Measurements from ENCODE around the gene PTX4. TPM values are rescaled to one million over a fixed set of nuclear protein-coding genes. Genes with fewer than 3 reads are reported as not detected.

The PTX4 gene
- polyA plus RNA-seq, 1 of the 3 experiments (the other 2 are of a cell fraction): not detected

GRCh38 chr16:1499756-1500464, 11.2 kb upstream of the PTX4 start:
- Histone ChIP-seq H3K9me3 (no peaks in the 10 kb centered on the region), H2AFZ (ENCODE audit: low read depth) (no peak overlapping the region), H3K4me3 (ENCODE audit: low read depth in 2 of 2, low read length in 1 of 2) (no peak overlapping the region), H3K36me3 (replicated peaks in 1 of 2; ENCODE audit: control insufficient read depth in 1 of 2, insufficient read depth in 2 of 2, low read length in 1 of 2) (peaks cover 0 to 63% of the 10 kb centered on the region in 2 experiments), H3K27me3 (ENCODE audit: insufficient read depth) (no peaks in the 10 kb centered on the region), H4K20me1 (ENCODE audit: insufficient read depth) (no peaks in the 10 kb centered on the region), H3K9ac (no peak overlapping the region), H3K79me2 (ENCODE audit: insufficient read depth) (peaks cover under 1% of the 10 kb centered on the region; the same call in 1 of the 2 replicates), H3K4me1 (ENCODE audit: control insufficient read depth in 1 of 2, insufficient read depth in 2 of 2, low read depth in 1 of 2, low read length in 1 of 2) (no peaks in the 10 kb centered on the region; a peak in 1 of 4 replicates), H3K27ac (ENCODE audit: low read depth in 2 of 2, low read length in 1 of 2) (no peak overlapping the region), H3K9me2 (no peaks in the 10 kb centered on the region), H3K4me2 (no peak overlapping the region), H3F3A (replicated peaks; ENCODE audit: insufficient read depth) (no peaks in the 10 kb centered on the region)
- ChIA-PET CTCF (no interaction called here), POLR2A (no interaction called here)
- no peak for DNase-seq
- TF ChIP-seq NFIC (IDR thresholded peaks at IDR 0.05; ENCODE audit: borderline replicate concordance): no peak
- no peak for TF ChIP-seq MEF2A (IDR thresholded peaks at IDR 0.05; ENCODE audit: borderline replicate concordance, low read depth)
- no peak for TF ChIP-seq GATA2 (CRISPR knock-in tag; IDR thresholded peaks at IDR 0.05)
- TF ChIP-seq ZBTB33 (IDR thresholded peaks at IDR 0.05; ENCODE audit: borderline replicate concordance, low read depth): no peak
- TF ChIP-seq TEAD4 (IDR thresholded peaks at IDR 0.05; ENCODE audit: borderline replicate concordance, insufficient read depth): no peak
- TF ChIP-seq FOSL2 (IDR thresholded peaks at IDR 0.05; ENCODE audit: borderline replicate concordance, low read depth): no peak
- WGBS (ENCODE audit: low lambda C conversion rate): 93% methylated on average over 12 of the region's 36 CpGs

GRCh38 chr16:1498899-1499676, 10.3 kb upstream of the PTX4 start:
- H2AFZ ChIP-seq (ENCODE audit: low read depth): no peak overlapping the region
- no peak overlapping the region for H3K4me3 ChIP-seq (ENCODE audit: low read depth in 2 of 2, low read length in 1 of 2)
- WGBS (ENCODE audit: low lambda C conversion rate): 96% methylated on average over 19 of the region's 35 CpGs
- H3K27ac ChIP-seq (ENCODE audit: low read depth in 2 of 2, low read length in 1 of 2): no peak overlapping the region
- CTCF ChIA-PET: interaction anchor here (1.2 kb wide), 1 partner anchor 13 kb away, joined by 3 read pairs; no protein-coding TSS in a partner anchor
- no peaks in the 10 kb centered on the region for H3K9me3 ChIP-seq
- no peak for DNase-seq
- peaks cover 0 to 8% of the 10 kb centered on the region in 2 experiments; a peak in 1 of 4 replicates for H3K4me1 ChIP-seq (ENCODE audit: control insufficient read depth in 1 of 2, insufficient read depth in 2 of 2, low read depth in 1 of 2, low read length in 1 of 2)
- peaks cover 9% of the 10 kb centered on the region; the same call in 1 of the 2 replicates for H3K79me2 ChIP-seq (ENCODE audit: insufficient read depth)
- H3K9me2 ChIP-seq: no peaks in the 10 kb centered on the region
- no peak overlapping the region for H3K4me2 ChIP-seq
- H3K27me3 ChIP-seq (ENCODE audit: insufficient read depth): no peaks in the 10 kb centered on the region
- H3F3A ChIP-seq (replicated peaks; ENCODE audit: insufficient read depth): no peaks in the 10 kb centered on the region
- H4K20me1 ChIP-seq (ENCODE audit: insufficient read depth): no peaks in the 10 kb centered on the region
- H3K9ac ChIP-seq: no peak overlapping the region
- H3K36me3 ChIP-seq (replicated peaks in 1 of 2; ENCODE audit: control insufficient read depth in 1 of 2, insufficient read depth in 2 of 2, low read length in 1 of 2): peaks cover 0 to 66% of the 10 kb centered on the region in 2 experiments
- POLR2A ChIA-PET: no interaction called here
- TF ChIP-seq EZH2phosphoT487 (IDR thresholded peaks at IDR 0.05; ENCODE audit: borderline replicate concordance, low read depth) (no peak), USF1 (IDR thresholded peaks at IDR 0.05; ENCODE audit: borderline replicate concordance, low read depth) (no peak), IRF3 (IDR thresholded peaks at IDR 0.05; ENCODE audit: low read depth, low read length) (no peak), CHD2 (IDR thresholded peaks at IDR 0.05; ENCODE audit: low read length, partially characterized antibody) (no peak), GATA2 (CRISPR knock-in tag; IDR thresholded peaks at IDR 0.05) (no peak), USF2 (IDR thresholded peaks at IDR 0.05; ENCODE audit: borderline replicate concordance, low read depth, low read length) (no peak), REST (IDR thresholded peaks at IDR 0.05; ENCODE audit: low read depth, low read length) (no peak), PBX3 (IDR thresholded peaks at IDR 0.05) (no peak), RAD21 (IDR thresholded peaks at IDR 0.05; ENCODE audit: low read length) (no peak)
